ENCODE data around the gene SAV1. TPM values are rescaled to one million over a fixed set of nuclear protein-coding genes. Genes with fewer than 3 reads are reported as not detected.

Gene SAV1
- total and polyA plus RNA-seq, 2 of the 13 experiments (the other 11 are each of a cell fraction or from before 2014, with no cell fraction given) = 7.3 to 8.2 TPM

DNA sequence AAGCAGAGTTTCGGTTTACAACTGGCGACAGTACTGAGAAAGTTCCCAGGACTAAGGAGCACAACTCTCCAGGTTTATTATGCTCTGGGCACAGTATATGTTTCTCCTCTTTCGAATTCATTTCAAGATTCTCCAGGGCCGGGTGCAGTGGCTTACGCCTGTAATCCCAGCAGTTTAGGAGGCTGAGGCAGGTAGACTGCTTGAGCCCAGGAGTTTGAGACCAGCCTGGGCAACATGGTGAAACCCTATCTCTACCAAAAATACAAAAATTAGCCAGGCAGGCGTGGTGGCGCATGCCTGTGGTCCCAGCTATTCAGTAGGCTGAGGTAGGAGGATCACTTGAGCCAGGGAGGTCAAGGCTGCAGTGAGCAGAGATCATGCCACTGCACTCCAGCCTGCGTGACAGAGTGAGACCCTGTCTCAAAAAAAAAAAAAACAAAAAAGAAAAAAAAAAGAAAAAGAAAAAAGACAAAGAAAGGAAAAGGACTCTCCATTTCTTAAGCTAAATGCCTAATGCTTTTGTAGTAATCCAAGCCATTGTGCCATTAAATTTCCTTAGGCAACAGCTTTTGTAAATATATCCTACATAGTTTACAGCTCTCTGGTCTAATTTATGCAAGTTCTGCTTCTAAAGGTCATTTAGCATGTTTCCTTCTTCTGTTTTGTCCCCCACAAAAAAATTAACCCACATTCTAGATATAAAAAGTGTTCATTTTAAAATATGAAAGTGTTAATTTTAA, 73.4 kb downstream of the SAV1 start:
- FAIRE-seq = peak; percentile 21
- TF ChIP-seq AGO1 (IDR thresholded peaks at IDR 0.05; ENCODE audit: low read depth, low read length, poor library complexity, severe bottlenecking) (no peak), CBX5 (CRISPR knock-in tag; IDR thresholded peaks at IDR 0.05; ENCODE audit: borderline replicate concordance) (no peak), HOXA3 (CRISPR knock-in tag; IDR thresholded peaks at IDR 0.05) (peak; percentile 31; the same call in 1 of the 2 replicates), EED (CRISPR knock-in tag; IDR thresholded peaks at IDR 0.05) (no peak), ZBTB8A (CRISPR knock-in tag; IDR thresholded peaks at IDR 0.05; ENCODE audit: borderline replicate concordance, low read depth) (no peak)
- TF ChIP-seq, protein P1, sequence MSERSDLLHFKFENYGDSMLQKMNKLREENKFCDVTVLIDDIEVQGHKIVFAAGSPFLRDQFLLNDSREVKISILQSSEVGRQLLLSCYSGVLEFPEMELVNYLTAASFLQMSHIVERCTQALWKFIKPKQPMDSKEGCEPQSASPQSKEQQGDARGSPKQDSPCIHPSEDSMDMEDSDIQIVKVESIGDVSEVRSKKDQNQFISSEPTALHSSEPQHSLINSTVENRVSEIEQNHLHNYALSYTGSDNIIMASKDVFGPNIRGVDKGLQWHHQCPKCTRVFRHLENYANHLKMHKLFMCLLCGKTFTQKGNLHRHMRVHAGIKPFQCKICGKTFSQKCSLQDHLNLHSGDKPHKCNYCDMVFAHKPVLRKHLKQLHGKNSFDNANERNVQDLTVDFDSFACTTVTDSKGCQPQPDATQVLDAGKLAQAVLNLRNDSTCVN (CRISPR knock-in tag; IDR thresholded peaks at IDR 0.05; ENCODE audit: borderline replicate concordance) = no peak
- TF ChIP-seq, protein P2, sequence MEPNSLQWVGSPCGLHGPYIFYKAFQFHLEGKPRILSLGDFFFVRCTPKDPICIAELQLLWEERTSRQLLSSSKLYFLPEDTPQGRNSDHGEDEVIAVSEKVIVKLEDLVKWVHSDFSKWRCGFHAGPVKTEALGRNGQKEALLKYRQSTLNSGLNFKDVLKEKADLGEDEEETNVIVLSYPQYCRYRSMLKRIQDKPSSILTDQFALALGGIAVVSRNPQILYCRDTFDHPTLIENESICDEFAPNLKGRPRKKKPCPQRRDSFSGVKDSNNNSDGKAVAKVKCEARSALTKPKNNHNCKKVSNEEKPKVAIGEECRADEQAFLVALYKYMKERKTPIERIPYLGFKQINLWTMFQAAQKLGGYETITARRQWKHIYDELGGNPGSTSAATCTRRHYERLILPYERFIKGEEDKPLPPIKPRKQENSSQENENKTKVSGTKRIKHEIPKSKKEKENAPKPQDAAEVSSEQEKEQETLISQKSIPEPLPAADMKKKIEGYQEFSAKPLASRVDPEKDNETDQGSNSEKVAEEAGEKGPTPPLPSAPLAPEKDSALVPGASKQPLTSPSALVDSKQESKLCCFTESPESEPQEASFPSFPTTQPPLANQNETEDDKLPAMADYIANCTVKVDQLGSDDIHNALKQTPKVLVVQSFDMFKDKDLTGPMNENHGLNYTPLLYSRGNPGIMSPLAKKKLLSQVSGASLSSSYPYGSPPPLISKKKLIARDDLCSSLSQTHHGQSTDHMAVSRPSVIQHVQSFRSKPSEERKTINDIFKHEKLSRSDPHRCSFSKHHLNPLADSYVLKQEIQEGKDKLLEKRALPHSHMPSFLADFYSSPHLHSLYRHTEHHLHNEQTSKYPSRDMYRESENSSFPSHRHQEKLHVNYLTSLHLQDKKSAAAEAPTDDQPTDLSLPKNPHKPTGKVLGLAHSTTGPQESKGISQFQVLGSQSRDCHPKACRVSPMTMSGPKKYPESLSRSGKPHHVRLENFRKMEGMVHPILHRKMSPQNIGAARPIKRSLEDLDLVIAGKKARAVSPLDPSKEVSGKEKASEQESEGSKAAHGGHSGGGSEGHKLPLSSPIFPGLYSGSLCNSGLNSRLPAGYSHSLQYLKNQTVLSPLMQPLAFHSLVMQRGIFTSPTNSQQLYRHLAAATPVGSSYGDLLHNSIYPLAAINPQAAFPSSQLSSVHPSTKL (CRISPR knock-in tag; IDR thresholded peaks at IDR 0.05) = peak; percentile 53
- TF ChIP-seq, protein P3, sequence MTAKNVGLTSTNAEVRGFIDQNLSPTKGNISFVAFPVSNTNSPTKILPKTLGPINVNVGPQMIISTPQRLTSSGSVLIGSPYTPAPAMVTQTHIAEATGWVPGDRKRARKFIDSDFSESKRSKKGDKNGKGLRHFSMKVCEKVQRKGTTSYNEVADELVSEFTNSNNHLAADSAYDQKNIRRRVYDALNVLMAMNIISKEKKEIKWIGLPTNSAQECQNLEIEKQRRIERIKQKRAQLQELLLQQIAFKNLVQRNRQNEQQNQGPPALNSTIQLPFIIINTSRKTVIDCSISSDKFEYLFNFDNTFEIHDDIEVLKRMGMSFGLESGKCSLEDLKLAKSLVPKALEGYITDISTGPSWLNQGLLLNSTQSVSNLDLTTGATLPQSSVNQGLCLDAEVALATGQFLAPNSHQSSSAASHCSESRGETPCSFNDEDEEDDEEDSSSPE (CRISPR knock-in tag; IDR thresholded peaks at IDR 0.05) = no peak
- TF ChIP-seq, protein P4, sequence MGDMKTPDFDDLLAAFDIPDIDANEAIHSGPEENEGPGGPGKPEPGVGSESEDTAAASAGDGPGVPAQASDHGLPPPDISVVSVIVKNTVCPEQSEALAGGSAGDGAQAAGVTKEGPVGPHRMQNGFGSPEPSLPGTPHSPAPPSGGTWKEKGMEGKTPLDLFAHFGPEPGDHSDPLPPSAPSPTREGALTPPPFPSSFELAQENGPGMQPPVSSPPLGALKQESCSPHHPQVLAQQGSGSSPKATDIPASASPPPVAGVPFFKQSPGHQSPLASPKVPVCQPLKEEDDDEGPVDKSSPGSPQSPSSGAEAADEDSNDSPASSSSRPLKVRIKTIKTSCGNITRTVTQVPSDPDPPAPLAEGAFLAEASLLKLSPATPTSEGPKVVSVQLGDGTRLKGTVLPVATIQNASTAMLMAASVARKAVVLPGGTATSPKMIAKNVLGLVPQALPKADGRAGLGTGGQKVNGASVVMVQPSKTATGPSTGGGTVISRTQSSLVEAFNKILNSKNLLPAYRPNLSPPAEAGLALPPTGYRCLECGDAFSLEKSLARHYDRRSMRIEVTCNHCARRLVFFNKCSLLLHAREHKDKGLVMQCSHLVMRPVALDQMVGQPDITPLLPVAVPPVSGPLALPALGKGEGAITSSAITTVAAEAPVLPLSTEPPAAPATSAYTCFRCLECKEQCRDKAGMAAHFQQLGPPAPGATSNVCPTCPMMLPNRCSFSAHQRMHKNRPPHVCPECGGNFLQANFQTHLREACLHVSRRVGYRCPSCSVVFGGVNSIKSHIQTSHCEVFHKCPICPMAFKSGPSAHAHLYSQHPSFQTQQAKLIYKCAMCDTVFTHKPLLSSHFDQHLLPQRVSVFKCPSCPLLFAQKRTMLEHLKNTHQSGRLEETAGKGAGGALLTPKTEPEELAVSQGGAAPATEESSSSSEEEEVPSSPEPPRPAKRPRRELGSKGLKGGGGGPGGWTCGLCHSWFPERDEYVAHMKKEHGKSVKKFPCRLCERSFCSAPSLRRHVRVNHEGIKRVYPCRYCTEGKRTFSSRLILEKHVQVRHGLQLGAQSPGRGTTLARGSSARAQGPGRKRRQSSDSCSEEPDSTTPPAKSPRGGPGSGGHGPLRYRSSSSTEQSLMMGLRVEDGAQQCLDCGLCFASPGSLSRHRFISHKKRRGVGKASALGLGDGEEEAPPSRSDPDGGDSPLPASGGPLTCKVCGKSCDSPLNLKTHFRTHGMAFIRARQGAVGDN (CRISPR knock-in tag; IDR thresholded peaks at IDR 0.05) = peak; percentile 27; the same call in 1 of the 2 replicates
- TF ChIP-seq, protein P5, sequence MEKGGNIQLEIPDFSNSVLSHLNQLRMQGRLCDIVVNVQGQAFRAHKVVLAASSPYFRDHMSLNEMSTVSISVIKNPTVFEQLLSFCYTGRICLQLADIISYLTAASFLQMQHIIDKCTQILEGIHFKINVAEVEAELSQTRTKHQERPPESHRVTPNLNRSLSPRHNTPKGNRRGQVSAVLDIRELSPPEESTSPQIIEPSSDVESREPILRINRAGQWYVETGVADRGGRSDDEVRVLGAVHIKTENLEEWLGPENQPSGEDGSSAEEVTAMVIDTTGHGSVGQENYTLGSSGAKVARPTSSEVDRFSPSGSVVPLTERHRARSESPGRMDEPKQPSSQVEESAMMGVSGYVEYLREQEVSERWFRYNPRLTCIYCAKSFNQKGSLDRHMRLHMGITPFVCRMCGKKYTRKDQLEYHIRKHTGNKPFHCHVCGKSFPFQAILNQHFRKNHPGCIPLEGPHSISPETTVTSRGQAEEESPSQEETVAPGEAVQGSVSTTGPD (CRISPR knock-in tag; IDR thresholded peaks at IDR 0.05) = peak; percentile 87; the same call in 1 of the 2 replicates

More for the DNA sequence above, 73.4 kb downstream of the SAV1 start:
- Histone ChIP-seq H3K4me3 (replicated peaks in 1 of 3; ENCODE audit: insufficient read depth in 1 of 3, low read depth in 2 of 3, low read length in 3 of 3) (no peak overlapping the region), H3K9ac (ENCODE audit: insufficient read depth, low read depth, low read length) (no peak overlapping the region), H3K4me2 (ENCODE audit: low read depth, low read length) (peak overlapping the region; percentile 23), H3K27me3 (ENCODE audit: control insufficient read depth in 1 of 2, insufficient read depth in 2 of 2, low read length in 2 of 2) (no peaks in the 10 kb centered on the region), H3K36me3 (replicated peaks in 1 of 2; ENCODE audit: control insufficient read depth in 1 of 2, insufficient read depth in 2 of 2, low read length in 2 of 2) (no peaks in the 10 kb centered on the region), H3K4me1 (ENCODE audit: insufficient read depth, low read length) (peaks cover 18% of the 10 kb centered on the region), H2AFZ (ENCODE audit: low read length) (no peak overlapping the region), H3K9me3 (ENCODE audit: low read length) (no peaks in the 10 kb centered on the region), H4K20me1 (ENCODE audit: insufficient read depth, low read length) (no peaks in the 10 kb centered on the region), H3K79me2 (ENCODE audit: insufficient read depth, low read length) (no peaks in the 10 kb centered on the region), H3K27ac (ENCODE audit: extremely low read length, insufficient read depth, low read length) (peak overlapping the region; percentile 38)
- ChIA-PET CTCF (ENCODE audit: low intra/inter-chr PET ratio, low total read pairs) (no interaction called here), POLR2A (interaction anchor here (1.3 kb wide), 1 partner anchor 74 kb away, joined by 4 read pairs; the partner anchor contains the start of gene SAV1)
- WGBS (ENCODE audit: low lambda C conversion rate) = 54% methylated on average over 8 of the region's 8 CpGs
- ATAC-seq (peak; percentile 82), DNase-seq (ENCODE audit: low spot score) (peak; percentile 12)
- BruUV-seq (replicated peaks) = no TSS peak
- in situ Hi-C loops (cut with HindIII; ENCODE audit: extremely low pct_ligation_motif_present, low pct_unique_long_range_greater_than_20kb) = no loop called here
- intact Hi-C loops (cut with micrococcal nuclease; ENCODE audit: unreplicated experiment) = no loop called here
